ENCODE data around the gene OPRM1. TPM values are rescaled to one million over a fixed set of nuclear protein-coding genes. Genes with fewer than 3 reads are reported as not detected.

Gene OPRM1
- total and polyA plus RNA-seq, 2 donors (not counting 1 experiment from before 2014, with no cell fraction given) = not detected

DNA sequence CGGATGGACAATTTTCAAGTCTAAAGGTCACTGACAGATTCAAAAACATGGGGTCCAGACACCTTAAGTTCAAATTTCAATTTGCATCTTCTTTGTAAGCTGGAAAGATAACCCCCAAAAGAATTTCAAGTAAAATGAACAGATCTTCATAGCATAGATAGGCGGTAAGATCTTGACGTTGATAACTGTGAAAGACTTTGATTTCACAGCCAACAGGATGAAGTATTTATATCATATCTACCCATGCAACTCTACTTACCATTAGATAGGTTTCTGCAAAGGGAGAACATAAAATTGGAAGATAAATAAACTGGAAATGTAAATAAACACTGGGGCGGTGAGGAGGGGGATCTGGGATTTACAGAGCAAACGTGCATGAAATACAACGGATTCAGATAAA is 179.7 kb downstream of the OPRM1 start:
- Mint-ChIP-seq H3K27me3 (no peaks in the 10 kb centered on the region), H3K4me3 (no peak overlapping the region), H3K9me3 (ENCODE audit: insufficient read depth) (no peaks in the 10 kb centered on the region), H3K4me1 (no peaks in the 10 kb centered on the region), H3K27ac (no peak overlapping the region)
- no peak for ATAC-seq (ENCODE audit: low read depth)
- Histone ChIP-seq H3K36me3 (replicated peaks in 1 of 2; ENCODE audit: control extremely low read depth in 1 of 2, control insufficient read depth in 1 of 2, extremely low read depth in 1 of 2, insufficient read depth in 2 of 2, low read length in 1 of 2) (no peaks in the 10 kb centered on the region), H3K27ac (ENCODE audit: low read length in 2 of 2) (no peak overlapping the region), H3K4me2 (replicated peaks; ENCODE audit: low read depth, low read length, poor library complexity, severe bottlenecking) (no peak overlapping the region), H3K27me3 (replicated peaks in 1 of 4; ENCODE audit: control extremely low read depth in 1 of 4, control insufficient read depth in 3 of 4, insufficient read depth in 4 of 4, low read length in 3 of 4) (no peaks in the 10 kb centered on the region), H3K9me3 (ENCODE audit: control extremely low read depth in 1 of 3, control insufficient read depth in 2 of 3, insufficient read depth in 1 of 3, low read length in 2 of 3) (no peaks in the 10 kb centered on the region), H3K4me3 (ENCODE audit: control extremely low read depth in 1 of 5, extremely low read depth in 1 of 5, insufficient read depth in 1 of 5, low read depth in 2 of 5, low read length in 4 of 5) (no peak overlapping the region), H3K9ac (ENCODE audit: low read length) (no peak overlapping the region), H3K79me2 (ENCODE audit: control insufficient read depth, insufficient read depth, low read length) (no peaks in the 10 kb centered on the region), H2AFZ (ENCODE audit: insufficient read depth, low read depth, low read length, poor library complexity, severe bottlenecking) (no peak overlapping the region), H3K4me1 (ENCODE audit: control insufficient read depth in 2 of 2, insufficient read depth in 2 of 2, low read length in 2 of 2) (no peaks in the 10 kb centered on the region), H4K20me1 (ENCODE audit: control insufficient read depth, insufficient read depth, low read length, poor library complexity, severe bottlenecking) (no peaks in the 10 kb centered on the region)
- no peak for TF ChIP-seq EZH2 (IDR thresholded peaks at IDR 0.05; ENCODE audit: borderline replicate concordance, insufficient read depth, low read depth, low read length, poor library complexity, severe bottlenecking)
- TF ChIP-seq, protein P1, sequence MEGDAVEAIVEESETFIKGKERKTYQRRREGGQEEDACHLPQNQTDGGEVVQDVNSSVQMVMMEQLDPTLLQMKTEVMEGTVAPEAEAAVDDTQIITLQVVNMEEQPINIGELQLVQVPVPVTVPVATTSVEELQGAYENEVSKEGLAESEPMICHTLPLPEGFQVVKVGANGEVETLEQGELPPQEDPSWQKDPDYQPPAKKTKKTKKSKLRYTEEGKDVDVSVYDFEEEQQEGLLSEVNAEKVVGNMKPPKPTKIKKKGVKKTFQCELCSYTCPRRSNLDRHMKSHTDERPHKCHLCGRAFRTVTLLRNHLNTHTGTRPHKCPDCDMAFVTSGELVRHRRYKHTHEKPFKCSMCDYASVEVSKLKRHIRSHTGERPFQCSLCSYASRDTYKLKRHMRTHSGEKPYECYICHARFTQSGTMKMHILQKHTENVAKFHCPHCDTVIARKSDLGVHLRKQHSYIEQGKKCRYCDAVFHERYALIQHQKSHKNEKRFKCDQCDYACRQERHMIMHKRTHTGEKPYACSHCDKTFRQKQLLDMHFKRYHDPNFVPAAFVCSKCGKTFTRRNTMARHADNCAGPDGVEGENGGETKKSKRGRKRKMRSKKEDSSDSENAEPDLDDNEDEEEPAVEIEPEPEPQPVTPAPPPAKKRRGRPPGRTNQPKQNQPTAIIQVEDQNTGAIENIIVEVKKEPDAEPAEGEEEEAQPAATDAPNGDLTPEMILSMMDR (IDR thresholded peaks at IDR 0.05) = no peak
- POLR2A ChIA-PET = no interaction called here
- WGBS (ENCODE audit: insufficient coverage) = 100% methylated on average over 1 of the region's 6 CpGs
- intact Hi-C loops (cut with micrococcal nuclease) = no loop called here
- DNase-seq = no peak
- CTCF ChIA-PET = no interaction called here

DNA sequence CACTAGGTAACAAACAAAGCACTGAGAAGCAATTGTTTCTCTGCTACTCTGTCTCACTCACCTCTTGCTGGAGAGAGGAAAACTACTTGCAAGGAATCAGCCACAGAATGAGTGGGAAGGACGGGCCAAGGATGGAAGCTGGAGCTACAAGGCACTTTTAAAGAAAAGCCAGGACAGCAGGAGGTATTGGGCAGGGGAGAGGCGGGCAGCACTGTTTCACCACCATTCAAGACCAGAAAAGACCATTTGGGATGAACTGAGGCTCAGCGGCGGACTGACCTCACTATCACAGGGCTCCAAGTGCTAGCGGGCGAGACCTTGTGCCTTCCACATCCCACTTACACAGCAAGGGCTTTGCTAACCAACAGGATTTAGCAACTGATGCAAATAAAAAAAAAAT is 180.2 kb downstream of the OPRM1 start:
- no peak overlapping the region for H3K4me3 Mint-ChIP-seq
- Histone ChIP-seq H3K9ac (ENCODE audit: low read length) (no peak overlapping the region), H3K27ac (ENCODE audit: low read length in 2 of 2) (no peak overlapping the region), H3K79me2 (ENCODE audit: control insufficient read depth, insufficient read depth, low read length) (no peaks in the 10 kb centered on the region), H3K27me3 (replicated peaks in 1 of 4; ENCODE audit: control extremely low read depth in 1 of 4, control insufficient read depth in 3 of 4, insufficient read depth in 4 of 4, low read length in 3 of 4) (no peaks in the 10 kb centered on the region), H2AFZ (ENCODE audit: insufficient read depth, low read depth, low read length, poor library complexity, severe bottlenecking) (no peak overlapping the region), H3K36me3 (replicated peaks in 1 of 2; ENCODE audit: control extremely low read depth in 1 of 2, control insufficient read depth in 1 of 2, extremely low read depth in 1 of 2, insufficient read depth in 2 of 2, low read length in 1 of 2) (no peaks in the 10 kb centered on the region), H3K4me3 (ENCODE audit: control extremely low read depth in 1 of 5, extremely low read depth in 1 of 5, insufficient read depth in 1 of 5, low read depth in 2 of 5, low read length in 4 of 5) (no peak overlapping the region), H3K4me1 (ENCODE audit: control insufficient read depth in 2 of 2, insufficient read depth in 2 of 2, low read length in 2 of 2) (no peaks in the 10 kb centered on the region), H4K20me1 (ENCODE audit: control insufficient read depth, insufficient read depth, low read length, poor library complexity, severe bottlenecking) (no peaks in the 10 kb centered on the region), H3K9me3 (ENCODE audit: control extremely low read depth in 1 of 3, control insufficient read depth in 2 of 3, insufficient read depth in 1 of 3, low read length in 2 of 3) (no peaks in the 10 kb centered on the region), H3K4me2 (replicated peaks; ENCODE audit: low read depth, low read length, poor library complexity, severe bottlenecking) (no peak overlapping the region)
- DNase-seq (no peak), ATAC-seq (ENCODE audit: low read depth) (no peak)
- WGBS (ENCODE audit: insufficient coverage) = 97% methylated on average over 4 of the region's 6 CpGs
- POLR2A ChIA-PET = no interaction called here
- intact Hi-C loops (cut with micrococcal nuclease) = no loop called here
- CTCF ChIA-PET = interaction anchor here (0.7 kb wide), 1 partner anchor 173 kb away, joined by 3 read pairs; no protein-coding TSS in a partner anchor
- TF ChIP-seq EZH2 (IDR thresholded peaks at IDR 0.05; ENCODE audit: borderline replicate concordance, insufficient read depth, low read depth, low read length, poor library complexity, severe bottlenecking) = no peak
- TF ChIP-seq, protein P1 (IDR thresholded peaks at IDR 0.05) = no peak
- H3K27me3 Mint-ChIP-seq = no peaks in the 10 kb centered on the region
- H3K27ac Mint-ChIP-seq = no peak overlapping the region
- H3K9me3 Mint-ChIP-seq (ENCODE audit: insufficient read depth) = no peaks in the 10 kb centered on the region
- H3K4me1 Mint-ChIP-seq = no peaks in the 10 kb centered on the region
